MCF 10A (cell line): ENCODE results near the gene KCNJ6. TPM values are rescaled to one million over a fixed set of nuclear protein-coding genes. Genes with fewer than 3 reads are reported as not detected.
"Not testable (repeated sequence)": the region's sequence is repeated elsewhere in the genome, so short reads cannot be mapped to it uniquely, and the experiment has no call there.

Source experiments
- BruUV-seq: library from RNA; stranded (reverse); fragments of 400-500 nt; replicated peaks from 2 replicates; lab custom pipeline; 2021; lab: Mats Ljungman, UMichigan
- CTCF ChIA-PET: fragments of 300-600 bp; sonication (Branson Sonifier 250); formaldehyde crosslinking; extraction: SDS; loops from one replicate; lab custom pipeline; 2021; ENCODE audit warnings: antibody characterized with exemption, inconsistent platforms; lab: Yijun Ruan, JAX
- POLR2A ChIA-PET: fragments of 300-600, 350-650 bp; sonication (Branson Sonifier 250); formaldehyde crosslinking; extraction: SDS; loops from one replicate; lab custom pipeline; 2020; ENCODE audit warnings: antibody characterized with exemption, inconsistent platforms; lab: Yijun Ruan, JAX
- DNase-seq: peaks from one replicate; pipeline ENCODE4 v3.0.0-alpha.2; 2018; ENCODE audit not compliant: unreplicated experiment
- H3K27ac Mint-ChIP-seq: one replicate; pipeline ENCODE4 v1.8.0; 2022; ENCODE audit warnings: mild to moderate bottlenecking, low read depth, mixed read lengths; ENCODE audit not compliant: unreplicated experiment
- H3K27me3 Mint-ChIP-seq: one replicate; pipeline ENCODE4 v1.8.0; 2022; ENCODE audit warnings: mixed read lengths; ENCODE audit not compliant: insufficient read depth, unreplicated experiment
- H3K36me3 Mint-ChIP-seq: one replicate; pipeline ENCODE4 v1.8.0; 2022; ENCODE audit warnings: mild to moderate bottlenecking, moderate library complexity, mixed read lengths; ENCODE audit not compliant: insufficient read depth, unreplicated experiment
- H3K4me1 Mint-ChIP-seq: one replicate; pipeline ENCODE4 v1.8.0; 2022; ENCODE audit warnings: mixed read lengths; ENCODE audit not compliant: insufficient read depth, unreplicated experiment
- H3K4me3 Mint-ChIP-seq: one replicate; pipeline ENCODE4 v1.8.0; 2022; ENCODE audit warnings: mild to moderate bottlenecking, moderate library complexity, mixed read lengths; ENCODE audit not compliant: unreplicated experiment
- H3K9me3 Mint-ChIP-seq: one replicate; pipeline ENCODE4 v1.8.0; 2022; ENCODE audit warnings: mixed read lengths; ENCODE audit not compliant: unreplicated experiment
- intact Hi-C: fragments of 100-400 bp; cut with micrococcal nuclease; formaldehyde crosslinking; loops from 2 replicates; pipeline ENCODE4 v1.14.1; 2022
- total RNA-seq: library from RNA; stranded (reverse); gene quantifications from 2 replicates; pipeline ENCODE4 v1.2.3, GENCODE V29; 2022
- TF ChIP-seq, protein P1 (sequence below): fragments of 200-600 bp; IDR thresholded peaks from one replicate; pipeline ENCODE4 v1.8.0; 2022; ENCODE audit warnings: antibody characterized with exemption, mild to moderate bottlenecking; ENCODE audit not compliant: unreplicated experiment

Gene KCNJ6
- total RNA-seq, 1 experiment from 2014 or later, result 0.28 TPM

DNA sequence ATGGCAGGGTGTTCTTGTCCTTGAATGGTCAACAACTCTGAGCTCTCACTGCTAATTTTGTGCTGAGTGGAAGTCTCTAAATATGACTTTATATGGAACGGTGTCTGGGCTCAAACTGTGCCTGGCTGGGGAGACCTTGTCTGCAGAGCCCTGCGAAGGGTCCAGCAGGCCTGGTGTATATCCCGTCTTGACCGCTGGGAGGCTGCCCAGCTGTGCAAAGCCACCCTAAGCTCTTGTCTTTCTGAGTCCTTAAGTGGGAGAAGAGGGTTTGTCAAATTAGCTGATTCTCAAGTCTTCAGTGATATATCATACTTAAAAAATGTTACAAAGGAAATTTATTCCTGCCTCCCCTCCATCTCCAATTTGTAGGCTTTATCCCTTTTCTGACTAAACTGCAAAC lies 198.7 kb downstream of the KCNJ6 start:
- Mint-ChIP-seq H3K27me3 (no peaks in the 10 kb centered on the region), H3K4me3 (no peak overlapping the region), H3K4me1 (no peaks in the 10 kb centered on the region), H3K36me3 (no peaks in the 10 kb centered on the region), H3K9me3 (no peaks in the 10 kb centered on the region), H3K27ac (no peak overlapping the region)
- intact Hi-C loops, result no loop called here
- ChIA-PET CTCF (interaction anchor here (0.6 to 0.7 kb wide), 2 partner anchors 470 to 637 kb away, joined by 3 to 6 read pairs; no protein-coding TSS in a partner anchor), POLR2A (no interaction called here)
- TF ChIP-seq, protein P1, sequence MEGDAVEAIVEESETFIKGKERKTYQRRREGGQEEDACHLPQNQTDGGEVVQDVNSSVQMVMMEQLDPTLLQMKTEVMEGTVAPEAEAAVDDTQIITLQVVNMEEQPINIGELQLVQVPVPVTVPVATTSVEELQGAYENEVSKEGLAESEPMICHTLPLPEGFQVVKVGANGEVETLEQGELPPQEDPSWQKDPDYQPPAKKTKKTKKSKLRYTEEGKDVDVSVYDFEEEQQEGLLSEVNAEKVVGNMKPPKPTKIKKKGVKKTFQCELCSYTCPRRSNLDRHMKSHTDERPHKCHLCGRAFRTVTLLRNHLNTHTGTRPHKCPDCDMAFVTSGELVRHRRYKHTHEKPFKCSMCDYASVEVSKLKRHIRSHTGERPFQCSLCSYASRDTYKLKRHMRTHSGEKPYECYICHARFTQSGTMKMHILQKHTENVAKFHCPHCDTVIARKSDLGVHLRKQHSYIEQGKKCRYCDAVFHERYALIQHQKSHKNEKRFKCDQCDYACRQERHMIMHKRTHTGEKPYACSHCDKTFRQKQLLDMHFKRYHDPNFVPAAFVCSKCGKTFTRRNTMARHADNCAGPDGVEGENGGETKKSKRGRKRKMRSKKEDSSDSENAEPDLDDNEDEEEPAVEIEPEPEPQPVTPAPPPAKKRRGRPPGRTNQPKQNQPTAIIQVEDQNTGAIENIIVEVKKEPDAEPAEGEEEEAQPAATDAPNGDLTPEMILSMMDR, result no peak
- no peak for DNase-seq
- BruUV-seq, result no TSS peak

DNA sequence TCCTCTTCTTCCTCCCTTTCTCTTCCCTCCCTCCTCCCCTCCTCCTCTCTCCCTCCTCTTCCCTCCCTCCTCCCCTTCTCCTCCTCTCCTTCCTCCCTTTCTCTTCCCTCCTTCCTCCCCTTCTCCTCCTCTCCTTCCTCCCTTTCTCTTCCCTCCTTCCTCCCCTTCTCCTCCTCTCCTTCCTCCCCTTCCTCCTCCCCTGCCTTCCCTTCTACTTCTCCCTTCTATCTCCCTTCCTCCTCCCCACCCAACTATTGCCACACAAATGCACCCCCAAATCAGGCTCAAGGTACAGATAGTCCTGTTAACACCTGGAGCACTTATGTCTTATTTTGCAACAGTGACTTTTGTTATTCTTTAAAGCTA lies 203.7 kb downstream of the KCNJ6 start:
- intact Hi-C loops, result loop anchor here (1.0 kb wide), 4 partner anchors 204 to 640 kb away; partner anchors contain the start of gene KCNJ6
- ChIA-PET CTCF (interaction anchor here (0.6 to 3.9 kb wide), 43 partner anchors 11 to 1408 kb away, joined by 3 to 49 read pairs (median 4); no protein-coding TSS in a partner anchor), POLR2A (interaction anchor here (0.6 to 1.3 kb wide), 4 partner anchors 412 to 641 kb away, joined by 3 to 4 read pairs (median 4); no protein-coding TSS in a partner anchor)
- not testable (repeated sequence) for H3K9me3 Mint-ChIP-seq, H3K27me3 Mint-ChIP-seq, H3K4me1 Mint-ChIP-seq, H3K27ac Mint-ChIP-seq, H3K4me3 Mint-ChIP-seq, H3K36me3 Mint-ChIP-seq, BruUV-seq, DNase-seq

DNA sequence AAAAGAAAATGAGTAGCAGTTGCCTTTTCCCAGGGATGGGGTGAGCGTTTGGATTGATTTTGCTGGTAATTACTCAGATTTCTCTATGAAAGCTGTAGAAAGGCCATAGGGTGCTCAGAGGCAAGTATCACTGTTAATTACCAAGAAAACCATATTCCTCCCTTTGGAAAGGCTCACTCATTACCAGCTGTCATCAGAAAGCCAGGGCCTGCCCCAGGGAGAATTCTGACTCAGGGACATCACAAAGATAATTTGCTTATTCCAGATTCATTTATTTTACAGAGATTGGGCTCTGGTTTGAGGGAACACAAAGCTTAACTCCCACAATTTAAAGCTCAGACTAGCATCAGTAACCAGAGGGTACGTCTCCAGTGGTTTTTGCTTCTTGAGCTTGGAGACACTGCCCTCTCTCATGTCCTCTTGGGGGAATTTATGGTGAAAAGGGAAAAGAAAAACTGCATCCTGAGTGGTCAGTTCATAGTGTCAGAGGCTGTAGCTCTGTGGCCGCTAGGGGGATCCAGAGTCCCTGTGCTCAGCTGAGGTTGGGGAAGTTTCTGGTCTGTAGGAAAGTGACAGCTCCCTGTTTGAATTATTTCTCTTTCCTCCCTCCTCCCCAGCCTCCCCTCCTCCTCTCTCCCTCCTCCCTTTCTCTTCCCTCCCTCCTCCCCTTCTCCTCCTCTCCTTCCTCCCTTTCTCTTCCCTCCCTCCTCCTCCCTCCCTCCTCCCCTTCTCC lies 204.3 kb downstream of the KCNJ6 start:
- CTCF ChIA-PET, result interaction anchor here (0.5 to 3.9 kb wide), 63 partner anchors 10 to 1409 kb away, joined by 3 to 49 read pairs (median 4); no protein-coding TSS in a partner anchor
- DNase-seq, result peak; percentile 74
- POLR2A ChIA-PET, result interaction anchor here (0.6 to 1.3 kb wide), 4 partner anchors 412 to 642 kb away, joined by 3 to 4 read pairs (median 4); no protein-coding TSS in a partner anchor
- Mint-ChIP-seq H3K27me3 (no peaks in the 10 kb centered on the region), H3K4me1 (no peaks in the 10 kb centered on the region), H3K4me3 (no peak overlapping the region), H3K27ac (no peak overlapping the region), H3K9me3 (no peaks in the 10 kb centered on the region), H3K36me3 (no peaks in the 10 kb centered on the region)
- TF ChIP-seq, protein P1, result peak; percentile 84
- BruUV-seq, result no TSS peak
- intact Hi-C loops, result loop anchor here (1.0 kb wide), 4 partner anchors 204 to 640 kb away; partner anchors contain the start of gene KCNJ6

DNA sequence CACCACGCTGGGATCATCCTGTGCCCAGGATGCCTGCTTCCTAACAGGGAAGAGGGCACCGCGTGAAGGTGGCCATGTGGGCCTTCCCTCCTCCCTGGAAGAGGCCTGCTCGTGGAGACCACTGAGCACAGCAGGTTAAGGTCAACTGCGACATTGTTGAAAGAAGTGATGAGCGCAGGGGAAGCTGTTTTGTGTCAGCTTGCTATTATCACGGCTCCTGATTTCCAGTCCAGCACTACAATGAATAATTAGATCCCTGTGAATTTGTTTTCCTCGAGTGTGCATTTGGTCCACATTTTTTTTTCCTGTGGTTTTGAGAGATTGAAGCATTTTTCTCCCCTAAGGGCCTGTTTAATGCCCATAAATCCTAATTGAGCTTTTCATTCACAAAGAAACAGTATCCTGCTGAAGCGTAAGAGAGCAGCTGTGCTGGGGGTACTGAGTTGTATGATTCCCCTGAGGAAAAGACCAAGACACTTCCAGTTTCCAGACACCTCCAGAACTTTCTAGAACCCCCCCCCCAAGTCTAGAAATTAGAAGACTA lies 204.9 kb downstream of the KCNJ6 start:
- Mint-ChIP-seq H3K27me3 (no peaks in the 10 kb centered on the region), H3K4me1 (no peaks in the 10 kb centered on the region), H3K27ac (no peak overlapping the region), H3K36me3 (no peaks in the 10 kb centered on the region), H3K4me3 (no peak overlapping the region), H3K9me3 (no peaks in the 10 kb centered on the region)
- ChIA-PET CTCF (interaction anchor here (0.5 to 3.9 kb wide), 56 partner anchors 10 to 648 kb away, joined by 3 to 49 read pairs (median 4); no protein-coding TSS in a partner anchor), POLR2A (no interaction called here)
- no peak for DNase-seq
- intact Hi-C loops, result no loop called here
- TF ChIP-seq, protein P1, result no peak
- no TSS peak for BruUV-seq
